Heart left ventricle (tissue), 13 donors: ENCODE measurements around the gene SELENOM.

Experiments used
- CTCF ChIP-seq, 12 donors: fragments of 200-600 bp; sonication (generic) in 4 of 12; IDR thresholded peaks; one replicate each; pipeline versions ENCODE4 v1.5.0 to v1.8.0; 2018 to 2022; ENCODE audit warnings: antibody characterized with exemption in 12 of 12, mild to moderate bottlenecking in 5 of 12
- POLR2A ChIP-seq, 2 donors: fragments of 450-650 bp; IDR thresholded peaks; one replicate each; pipeline ENCODE4 v1.6.1; 2017; ENCODE audit warnings: antibody characterized with exemption in 2 of 2, mild to moderate bottlenecking in 2 of 2, moderate library complexity in 2 of 2
- donor health status: ischemic (EF 13 %, LVEDD 7.1; RV severe dilation, severe dysfunction).
- donor health status: DM: no; HTN: yes; CAD: no.
- donor health status: DM: no; HTN: no; CAD: no.
- donor health status: ischemic (EF 25% LVEDD 6.9; RV normal size, moderate dysfunction).
- donor health status: ischemic (EF 25% LVEDD 5.7; RV mildly dilated, moderate dysfunction).
- donor health status: ischemic (EF 35%, LVEDD 5.7; RV mildly dilated, moderate dysfunction).
- donor health status: nonischemic (EF 11% LVEDD 7.7; RV severe dilation, severe dysfunction).
- donor health status: DM: yes; HTN: yes; CAD: no.
- donor health status: PGD.
- donor health status: ischemic (EF 29% LVEDD 5.4; RV normal size, mild dysfunction).
- donor health status: nonischemic (EF 23%, LVEDD 6.1; RV moderate dilation, normal function).

DNA sequence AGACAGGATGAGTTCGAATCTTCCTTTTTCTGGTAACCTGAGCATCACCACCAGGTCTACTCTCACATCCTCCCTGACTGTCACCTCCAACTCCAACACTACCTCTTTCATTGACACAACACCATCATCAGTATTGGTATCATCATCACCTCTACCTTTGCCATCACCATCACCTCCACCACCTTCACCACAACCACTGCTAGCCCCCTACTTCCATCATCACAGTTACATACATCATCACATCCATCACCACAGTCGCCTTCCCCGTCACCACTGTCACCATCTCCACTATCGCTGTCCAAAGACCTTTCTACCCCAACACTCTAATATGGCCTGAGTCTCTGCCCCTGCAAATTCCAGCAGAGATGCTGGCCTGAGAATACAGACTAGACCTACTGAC is 14.0 kb upstream of the SELENOM start:
- TF ChIP-seq CTCF (IDR thresholded peaks at IDR 0.05) (no peak), POLR2A (IDR thresholded peaks at IDR 0.05) (no peak)
